Activated CD8-positive, alpha-beta memory T cell treated with anti-CD3 and anti-CD28 coated beads, Interleukin-2, amount 50 U/mL, for 4 hours (primary cell): ENCODE results near the gene ADGRB3.
"Not testable (repeated sequence)": the region's sequence is repeated elsewhere in the genome, so short reads cannot be mapped to it uniquely, and the experiment has no call there.

ENCODE experiments used
- DNase-seq: peaks from one replicate; pipeline ENCODE4 v3.0.0-alpha.2; 2020

Gene ADGRB3

GRCh38 chr6:69279805-69280204 is 644.7 kb downstream of the ADGRB3 start:
- no peak for DNase-seq

- no peak for DNase-seq
Observed at GRCh38 chr6:69280858-69281257, 645.8 kb downstream of the ADGRB3 start.

- DNase-seq: no peak
Observed at GRCh38 chr6:69284176-69284730, 649.2 kb downstream of the ADGRB3 start.

GRCh38 chr6:69285054-69285453 is 650.0 kb downstream of the ADGRB3 start:
- DNase-seq: no peak

GRCh38 chr6:69286331-69286730 is 651.2 kb downstream of the ADGRB3 start:
- no peak for DNase-seq

GRCh38 chr6:69288198-69288597 is 653.1 kb downstream of the ADGRB3 start:
- not testable (repeated sequence) for DNase-seq

- DNase-seq: no peak
Observed at GRCh38 chr6:69289689-69290495, 654.8 kb downstream of the ADGRB3 start.

- DNase-seq: no peak
Observed at GRCh38 chr6:69293471-69293870, 658.4 kb downstream of the ADGRB3 start.

- no peak for DNase-seq
Observed at GRCh38 chr6:69294407-69294806, 659.3 kb downstream of the ADGRB3 start.

- DNase-seq: no peak
Observed at GRCh38 chr6:69294862-69295261, 659.8 kb downstream of the ADGRB3 start.

GRCh38 chr6:69303382-69303781 is 668.3 kb downstream of the ADGRB3 start:
- no peak for DNase-seq

- no peak for DNase-seq
Observed at GRCh38 chr6:69305456-69305855, 670.4 kb downstream of the ADGRB3 start.

- no peak for DNase-seq
Observed at GRCh38 chr6:69308584-69308983, 673.5 kb downstream of the ADGRB3 start.

GRCh38 chr6:69311888-69312287 is 676.8 kb downstream of the ADGRB3 start:
- no peak for DNase-seq

GRCh38 chr6:69314001-69314400 is 678.9 kb downstream of the ADGRB3 start:
- no peak for DNase-seq

- DNase-seq: no peak
Observed at GRCh38 chr6:69314531-69314930, 679.4 kb downstream of the ADGRB3 start.

GRCh38 chr6:69331886-69332285 is 696.8 kb downstream of the ADGRB3 start:
- DNase-seq: no peak

GRCh38 chr6:69337311-69337710 is 702.2 kb downstream of the ADGRB3 start:
- no peak for DNase-seq

- DNase-seq: no peak
Observed at GRCh38 chr6:69338431-69339162, 703.5 kb downstream of the ADGRB3 start.

- no peak for DNase-seq
Observed at GRCh38 chr6:69339163-69339550, 704.1 kb downstream of the ADGRB3 start.

- DNase-seq: no peak
Observed at GRCh38 chr6:69340196-69340595, 705.1 kb downstream of the ADGRB3 start.

GRCh38 chr6:69343851-69344250 is 708.8 kb downstream of the ADGRB3 start:
- DNase-seq: no peak

GRCh38 chr6:69349771-69350170 is 714.7 kb downstream of the ADGRB3 start:
- DNase-seq: no peak

- no peak for DNase-seq
Observed at GRCh38 chr6:69362209-69362608, 727.1 kb downstream of the ADGRB3 start.
